Activated B cell treated with CpG ODN at 0.5 μM for 24 hours (primary cell): Measurements from ENCODE around the gene APOBEC4. TPM values are rescaled to one million over a fixed set of nuclear protein-coding genes. Genes with fewer than 3 reads are reported as not detected.
"Not testable (repeated sequence)": the region's sequence is repeated elsewhere in the genome, so short reads cannot be mapped to it uniquely, and the experiment has no call there.

Source experiments
- ATAC-seq: fragments of 200-7000 bp; cut with Tn5 transposase; one replicate; pipeline ENCODE4 v1.10.0; 2021; ENCODE audit warnings: low read depth, mild to moderate bottlenecking, moderate library complexity
- CTCF ChIA-PET: fragments of 350-600 bp; sonication (Branson Sonifier 250); formaldehyde crosslinking; loops from one replicate; lab custom pipeline; 2021; ENCODE audit warnings: antibody characterized with exemption; lab: Charles Lee
- POLR2A ChIA-PET: fragments of 350-600 bp; sonication (Branson Sonifier 250); formaldehyde crosslinking; loops from one replicate; lab custom pipeline; 2021; ENCODE audit warnings: antibody characterized with exemption; lab: Charles Lee
- DNase-seq: peaks from one replicate; pipeline ENCODE4 v3.0.0; 2022
- H3K27ac Mint-ChIP-seq: one replicate; pipeline ENCODE4 v1.8.0; 2020; ENCODE audit warnings: mixed read lengths
- H3K27me3 Mint-ChIP-seq: one replicate; pipeline ENCODE4 v1.8.0; 2021; ENCODE audit warnings: mixed read lengths
- H3K36me3 Mint-ChIP-seq: one replicate; pipeline ENCODE4 v1.8.0; 2021; ENCODE audit warnings: low read depth, mixed read lengths
- H3K4me1 Mint-ChIP-seq: one replicate; pipeline ENCODE4 v1.8.0; 2021; ENCODE audit warnings: mixed read lengths
- H3K4me3 Mint-ChIP-seq: one replicate; pipeline ENCODE4 v1.8.0; 2020; ENCODE audit warnings: mild to moderate bottlenecking, mixed read lengths
- H3K9me3 Mint-ChIP-seq: one replicate; pipeline ENCODE4 v1.8.0; 2020; ENCODE audit warnings: mixed read lengths
- CTCF ChIP-seq: fragments of 200-600 bp; IDR thresholded peaks from one replicate; pipeline ENCODE4 v1.8.0; 2022; ENCODE audit warnings: antibody characterized with exemption, mild to moderate bottlenecking
- intact Hi-C: fragments of 100-400 bp; cut with micrococcal nuclease; formaldehyde crosslinking; loops from one replicate; pipeline ENCODE4 v1.15.1; 2024
- total RNA-seq: library from RNA; stranded (reverse); gene quantifications from 2 replicates; pipeline ENCODE4 v1.2.3, GENCODE V29; 2022

The APOBEC4 gene
- total RNA-seq, 1 donor from 2014 or later = not detected

DNA sequence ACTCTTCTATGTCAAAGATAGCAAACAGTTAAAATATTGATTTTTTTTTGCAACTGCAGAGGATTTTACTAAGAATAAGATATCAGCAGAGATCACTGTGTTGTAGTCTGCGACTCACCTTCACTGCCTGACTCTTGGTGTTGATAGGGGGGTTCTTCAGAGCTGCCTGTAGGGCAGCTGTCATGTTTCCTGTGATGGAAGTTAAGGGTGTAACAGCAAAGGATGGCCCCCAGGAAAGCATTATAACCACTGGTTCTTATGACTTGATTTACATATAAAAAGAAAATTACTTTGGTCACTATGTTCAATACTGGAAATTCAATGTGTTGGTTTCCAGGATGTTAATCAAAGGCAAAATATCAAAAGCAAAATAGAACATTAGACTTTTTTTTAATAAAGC lies 20.2 kb downstream of the APOBEC4 start:
- ATAC-seq = no peak
- no peak for TF ChIP-seq CTCF

GRCh38 chr1:183632114-183632513 lies 21.0 kb downstream of the APOBEC4 start:
- Mint-ChIP-seq H3K27me3 (no peaks in the 10 kb centered on the region), H3K4me3 (no peak overlapping the region), H3K36me3 (peaks cover 63% of the 10 kb centered on the region), H3K4me1 (peaks cover 54% of the 10 kb centered on the region), H3K27ac (no peak overlapping the region), H3K9me3 (no peaks in the 10 kb centered on the region)
- no peak for DNase-seq
- no peak for TF ChIP-seq CTCF
- CTCF ChIA-PET = interaction anchor here (0.6 kb wide), 1 partner anchor 287 kb away, joined by 3 read pairs; no protein-coding TSS in a partner anchor
- POLR2A ChIA-PET = interaction anchor here (0.7 to 3.3 kb wide), 5 partner anchors 42 to 558 kb away, joined by 3 to 16 read pairs (median 4); partner anchors contain the start of genes NCF2, SMG7 and TSEN15
- no peak for ATAC-seq
- intact Hi-C loops = loop anchor here (5.0 to 10.0 kb wide), 3 partner anchors 1057 to 1413 kb away; partner anchors contain the start of gene RNF2

More for the DNA sequence above, 20.2 kb downstream of the APOBEC4 start:
- intact Hi-C loops = loop anchor here (1.0 to 10.0 kb wide), 5 partner anchors 43 to 1412 kb away; partner anchors contain the start of genes DHX9, NCF2 and RNF2
- POLR2A ChIA-PET = interaction anchor here (1.0 to 3.3 kb wide), 8 partner anchors 23 to 419 kb away, joined by 3 to 47 read pairs (median 6); partner anchors contain the start of genes NCF2, SMG7 and TSEN15
- CTCF ChIA-PET = interaction anchor here (1.1 to 2.6 kb wide), 4 partner anchors 13 to 283 kb away, joined by 3 to 7 read pairs (median 4); no protein-coding TSS in a partner anchor
- DNase-seq = no peak
- Mint-ChIP-seq H3K27ac (no peak overlapping the region), H3K9me3 (no peaks in the 10 kb centered on the region), H3K27me3 (no peaks in the 10 kb centered on the region), H3K4me3 (peak overlapping the region; percentile 100), H3K4me1 (peaks cover 54% of the 10 kb centered on the region), H3K36me3 (peaks cover 56% of the 10 kb centered on the region)

GRCh38 chr1:183630748-183631147 lies 22.4 kb downstream of the APOBEC4 start:
- no peak for DNase-seq
- POLR2A ChIA-PET = no interaction called here
- CTCF ChIA-PET = no interaction called here
- Mint-ChIP-seq H3K4me3 (peak overlapping the region; percentile 8), H3K36me3 (peaks cover 67% of the 10 kb centered on the region), H3K4me1 (peaks cover 45% of the 10 kb centered on the region), H3K27me3 (no peaks in the 10 kb centered on the region), H3K9me3 (no peaks in the 10 kb centered on the region), H3K27ac (no peak overlapping the region)
- no peak for ATAC-seq
- intact Hi-C loops = loop anchor here (5.0 to 10.0 kb wide), 3 partner anchors 1056 to 1414 kb away; partner anchors contain the start of gene RNF2
- no peak for TF ChIP-seq CTCF

- no peak for TF ChIP-seq CTCF
- no peak for DNase-seq
- H3K4me3 Mint-ChIP-seq = no peak overlapping the region
- H3K27ac Mint-ChIP-seq = no peak overlapping the region
- POLR2A ChIA-PET = no interaction called here
- H3K4me1 Mint-ChIP-seq = peaks cover 29% of the 10 kb centered on the region
- H3K36me3 Mint-ChIP-seq = peaks cover 75% of the 10 kb centered on the region
- CTCF ChIA-PET = interaction anchor here (1.1 kb wide), 1 partner anchor 287 kb away, joined by 3 read pairs; no protein-coding TSS in a partner anchor
- intact Hi-C loops = no loop called here
- H3K9me3 Mint-ChIP-seq = no peaks in the 10 kb centered on the region
- H3K27me3 Mint-ChIP-seq = no peaks in the 10 kb centered on the region
- ATAC-seq = no peak
Measured at GRCh38 chr1:183628537-183628936, 24.6 kb downstream of the APOBEC4 start.

GRCh38 chr1:183626236-183626635 lies 26.9 kb downstream of the APOBEC4 start:
- H3K9me3 Mint-ChIP-seq, intact Hi-C loops, H3K27ac Mint-ChIP-seq, H3K27me3 Mint-ChIP-seq, H3K4me3 Mint-ChIP-seq, DNase-seq, ATAC-seq: not testable (repeated sequence)
- H3K4me1 Mint-ChIP-seq = peaks cover 33% of the 10 kb centered on the region
- POLR2A ChIA-PET = interaction anchor here (1.0 kb wide), 1 partner anchor 154 kb away, joined by 3 read pairs; the partner anchor contains the start of gene SMG7
- CTCF ChIA-PET = interaction anchor here (1.2 to 1.9 kb wide), 2 partner anchors 46 to 66 kb away, joined by 3 to 5 read pairs; no protein-coding TSS in a partner anchor
- peaks cover 68% of the 10 kb centered on the region for H3K36me3 Mint-ChIP-seq
